Fibroblast of peridontal ligament (primary cell): ENCODE measurements around the gene MMP21.

Experiments
- DNase-seq: peaks from one replicate; pipeline ENCODE4 v3.0.0-alpha.2; 2010; ENCODE audit errors: extremely low read depth

MMP21 gene

GRCh38 chr10:125765835-125766234 is 9.8 kb downstream of the MMP21 start:
- DNase-seq: no peak

GRCh38 chr10:125762692-125763648 is 12.7 kb downstream of the MMP21 start:
- DNase-seq: no peak

GRCh38 chr10:125761961-125762360 is 13.7 kb downstream of the MMP21 start:
- no peak for DNase-seq

- no peak for DNase-seq
These were observed 17.9 kb downstream of the MMP21 start for GRCh38 chr10:125757742-125758141.

GRCh38 chr10:125756853-125757487 is 18.7 kb downstream of the MMP21 start:
- no peak for DNase-seq

- no peak for DNase-seq
These were observed 19.4 kb downstream of the MMP21 start for GRCh38 chr10:125756196-125756595.

- DNase-seq: no peak
These were observed 28.2 kb downstream of the MMP21 start for GRCh38 chr10:125747417-125747816.

GRCh38 chr10:125744909-125745308 is 30.7 kb downstream of the MMP21 start:
- DNase-seq: no peak

GRCh38 chr10:125742465-125742864 is 33.2 kb downstream of the MMP21 start:
- peak; percentile 15 for DNase-seq

- no peak for DNase-seq
These were observed 35.5 kb downstream of the MMP21 start for GRCh38 chr10:125739994-125740679.

GRCh38 chr10:125738206-125738605 is 37.4 kb downstream of the MMP21 start:
- no peak for DNase-seq

GRCh38 chr10:125734823-125735222 is 40.8 kb downstream of the MMP21 start:
- DNase-seq: no peak

GRCh38 chr10:125734148-125734547 is 41.5 kb downstream of the MMP21 start:
- DNase-seq: no peak

- DNase-seq: no peak
These were observed 48.2 kb downstream of the MMP21 start for GRCh38 chr10:125727436-125727835.

- no peak for DNase-seq
These were observed 48.7 kb downstream of the MMP21 start for GRCh38 chr10:125726914-125727313.

- no peak for DNase-seq
These were observed 52.8 kb downstream of the MMP21 start for GRCh38 chr10:125722811-125723210.

- no peak for DNase-seq
These were observed 54.6 kb downstream of the MMP21 start for GRCh38 chr10:125721035-125721434.

GRCh38 chr10:125720002-125720382 is 55.6 kb downstream of the MMP21 start:
- peak; percentile 15 for DNase-seq

- peak; percentile 98 for DNase-seq
These were observed 56.2 kb downstream of the MMP21 start, which contains the start of gene EDRF1 for GRCh38 chr10:125719173-125720001. EDRF1 (plus strand) TSS chr10:125719709; CDS start chr10:125719808, 99 bp downstream.
